ENCODE measurements around the gene MUCL3. TPM values are rescaled to one million over a fixed set of nuclear protein-coding genes. Genes with fewer than 3 reads are reported as not detected.

MUCL3 gene
- total and polyA plus RNA-seq, 8 donors: 0.87 to 346 (median 76.8) TPM

DNA sequence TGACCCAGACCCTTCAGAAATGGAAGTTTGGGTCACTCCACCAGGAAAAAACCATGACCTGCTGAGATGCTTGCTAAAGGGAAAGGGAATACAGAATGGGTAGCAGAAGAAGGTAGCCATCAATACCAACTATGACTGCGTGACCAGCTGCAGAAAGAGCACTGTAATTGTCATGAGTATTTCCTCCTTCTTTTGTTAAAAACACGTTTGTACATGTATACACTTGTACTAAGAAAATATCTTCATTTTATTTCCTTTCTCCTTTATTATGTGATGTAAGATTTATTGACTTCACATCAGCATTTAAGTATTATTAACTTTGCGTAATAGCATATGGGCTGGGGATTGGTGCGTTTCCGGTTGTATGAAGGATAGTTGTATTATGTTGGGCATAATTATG is 30.2 kb downstream of the MUCL3 start:
- DNase-seq: no peak
- intact Hi-C loops (cut with DNase I; ENCODE audit: low total_unique reads): no loop called here
- no peaks in the 10 kb centered on the region for H3K4me1 ChIP-seq
- 80 to 87% (median 86%) methylated on average over 5 of the region's 5 CpGs for WGBS, 5 donors
- H3K27ac ChIP-seq: no peak overlapping the region
- no peaks in the 10 kb centered on the region for H3K36me3 ChIP-seq
- no peak for TF ChIP-seq POLR2A (IDR thresholded peaks at IDR 0.05)
- TF ChIP-seq EP300 (IDR thresholded peaks at IDR 0.05): no peak
- TF ChIP-seq, protein P1, sequence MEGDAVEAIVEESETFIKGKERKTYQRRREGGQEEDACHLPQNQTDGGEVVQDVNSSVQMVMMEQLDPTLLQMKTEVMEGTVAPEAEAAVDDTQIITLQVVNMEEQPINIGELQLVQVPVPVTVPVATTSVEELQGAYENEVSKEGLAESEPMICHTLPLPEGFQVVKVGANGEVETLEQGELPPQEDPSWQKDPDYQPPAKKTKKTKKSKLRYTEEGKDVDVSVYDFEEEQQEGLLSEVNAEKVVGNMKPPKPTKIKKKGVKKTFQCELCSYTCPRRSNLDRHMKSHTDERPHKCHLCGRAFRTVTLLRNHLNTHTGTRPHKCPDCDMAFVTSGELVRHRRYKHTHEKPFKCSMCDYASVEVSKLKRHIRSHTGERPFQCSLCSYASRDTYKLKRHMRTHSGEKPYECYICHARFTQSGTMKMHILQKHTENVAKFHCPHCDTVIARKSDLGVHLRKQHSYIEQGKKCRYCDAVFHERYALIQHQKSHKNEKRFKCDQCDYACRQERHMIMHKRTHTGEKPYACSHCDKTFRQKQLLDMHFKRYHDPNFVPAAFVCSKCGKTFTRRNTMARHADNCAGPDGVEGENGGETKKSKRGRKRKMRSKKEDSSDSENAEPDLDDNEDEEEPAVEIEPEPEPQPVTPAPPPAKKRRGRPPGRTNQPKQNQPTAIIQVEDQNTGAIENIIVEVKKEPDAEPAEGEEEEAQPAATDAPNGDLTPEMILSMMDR (IDR thresholded peaks at IDR 0.05): no peak
- TF ChIP-seq POLR2AphosphoS5 (IDR thresholded peaks at IDR 0.05): no peak
- no peaks in the 10 kb centered on the region for H3K9me3 ChIP-seq
- no peak overlapping the region for H3K4me3 ChIP-seq
- H3K27me3 ChIP-seq: peaks cover 0 to 10% (median 0%) of the 10 kb centered on the region in 3 donors

DNA sequence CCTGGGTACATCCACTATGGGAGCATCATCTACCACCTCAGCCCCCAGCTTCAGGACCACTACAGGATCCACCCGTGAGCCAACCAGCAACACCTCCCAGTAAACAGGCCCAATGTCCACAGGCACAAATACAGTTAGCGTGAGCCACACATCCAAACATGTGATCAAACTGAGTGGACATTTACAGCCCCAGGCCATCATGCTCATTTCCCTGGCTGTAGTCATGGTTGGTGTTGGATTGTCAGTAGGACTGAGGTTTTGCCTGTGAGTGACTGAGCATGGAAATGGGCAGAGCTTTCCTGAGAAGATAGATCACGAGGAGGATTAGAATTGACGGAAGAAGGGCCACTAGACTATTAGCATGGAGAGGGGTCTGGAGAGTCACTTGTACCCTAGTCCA is 32.0 kb downstream of the MUCL3 start:
- peaks cover 0 to 10% (median 0%) of the 10 kb centered on the region in 3 donors for H3K27me3 ChIP-seq
- H3K27ac ChIP-seq: no peak overlapping the region
- intact Hi-C loops (cut with DNase I; ENCODE audit: low total_unique reads): no loop called here
- H3K9me3 ChIP-seq: no peaks in the 10 kb centered on the region
- no peaks in the 10 kb centered on the region for H3K36me3 ChIP-seq
- no peak overlapping the region for H3K4me3 ChIP-seq
- TF ChIP-seq EP300 (IDR thresholded peaks at IDR 0.05): no peak
- no peak for TF ChIP-seq POLR2A (IDR thresholded peaks at IDR 0.05)
- TF ChIP-seq POLR2AphosphoS5 (IDR thresholded peaks at IDR 0.05): no peak
- TF ChIP-seq, protein P1 (IDR thresholded peaks at IDR 0.05): no peak
- WGBS, 5 donors: 85 to 99% (median 96%) methylated on average over 4 of the region's 4 CpGs
- DNase-seq: no peak
- no peaks in the 10 kb centered on the region for H3K4me1 ChIP-seq

DNA sequence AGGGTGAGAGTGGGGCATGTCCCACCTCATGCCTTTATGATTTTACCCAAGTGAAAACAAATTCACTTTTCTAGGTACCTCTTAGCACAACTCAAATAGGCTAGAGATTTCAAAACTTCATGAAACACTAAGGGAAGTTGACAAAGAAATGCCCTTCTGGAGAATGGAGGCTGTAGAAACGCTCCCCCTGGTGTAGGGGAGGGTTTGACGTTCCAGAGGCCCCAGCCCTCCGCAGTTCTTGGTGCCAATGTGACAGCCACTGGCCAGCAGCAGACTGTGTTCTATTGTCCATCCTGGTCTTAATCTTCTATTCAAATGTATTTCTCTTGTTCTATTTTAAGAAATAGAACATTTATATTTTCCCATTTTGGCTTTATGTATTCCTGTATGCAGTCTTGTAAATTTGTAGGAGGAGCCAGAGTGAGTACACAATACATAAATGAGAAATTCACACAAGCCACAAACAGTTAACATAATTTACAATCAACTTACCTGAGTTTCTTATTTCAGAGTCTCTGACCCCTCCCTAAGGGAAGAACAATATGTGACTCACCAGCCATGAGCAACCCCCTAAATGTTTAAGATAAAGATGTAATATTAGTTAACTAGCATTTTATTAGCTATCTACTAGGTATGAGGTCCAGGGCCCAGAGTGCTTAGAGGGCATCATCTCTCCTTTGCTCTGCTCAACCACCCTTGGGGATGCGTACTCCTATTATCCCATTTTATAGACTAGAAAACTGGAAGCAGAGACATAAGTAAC is 33.9 kb downstream of the MUCL3 start:
- DNase-seq: no peak
- Histone ChIP-seq H3K27me3 (peaks cover 0 to 10% (median 0%) of the 10 kb centered on the region in 3 donors), H3K9me3 (no peaks in the 10 kb centered on the region), H3K36me3 (no peaks in the 10 kb centered on the region), H3K4me3 (no peak overlapping the region), H3K4me1 (peaks cover 0 to 9% (median 2%) of the 10 kb centered on the region in 4 donors), H3K27ac (no peak overlapping the region)
- WGBS, 5 donors: 53 to 90% (median 83%) methylated on average over 4 of the region's 4 CpGs
- TF ChIP-seq POLR2AphosphoS5 (IDR thresholded peaks at IDR 0.05) (no peak), POLR2A (IDR thresholded peaks at IDR 0.05) (no peak), EP300 (IDR thresholded peaks at IDR 0.05) (no peak)
- TF ChIP-seq, protein P1 (IDR thresholded peaks at IDR 0.05): no peak
- intact Hi-C loops (cut with DNase I; ENCODE audit: low total_unique reads): no loop called here

DNA sequence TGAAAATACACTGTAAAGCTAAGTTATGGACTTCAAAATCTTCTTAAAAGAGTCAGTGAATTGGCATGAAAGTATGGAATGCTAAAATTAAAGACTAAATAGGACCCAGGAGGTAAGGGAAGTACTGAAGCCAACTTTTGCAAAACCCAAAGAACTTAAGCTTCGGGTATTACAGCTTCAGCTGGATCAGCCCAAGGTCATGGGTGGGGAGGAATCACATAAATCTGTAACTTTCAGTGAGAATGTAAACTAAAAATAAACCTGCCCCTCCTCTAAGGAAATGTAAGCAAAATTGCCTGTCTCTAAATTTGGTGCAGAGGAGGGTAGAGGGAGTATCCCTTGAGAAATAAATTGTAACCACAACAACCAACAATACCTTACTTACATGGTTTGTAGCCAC is 38.4 kb downstream of the MUCL3 start:
- no peaks in the 10 kb centered on the region for H3K9me3 ChIP-seq
- H3K36me3 ChIP-seq: no peaks in the 10 kb centered on the region
- 46 to 75% (median 50%) methylated on average over 1 of the region's 1 CpG for WGBS, 5 donors
- no peaks in the 10 kb centered on the region for H3K27me3 ChIP-seq
- no peak overlapping the region for H3K27ac ChIP-seq
- peak in 1 of 2 donors; percentile 32 for DNase-seq
- TF ChIP-seq POLR2AphosphoS5 (IDR thresholded peaks at IDR 0.05) (no peak), EP300 (IDR thresholded peaks at IDR 0.05) (no peak), POLR2A (IDR thresholded peaks at IDR 0.05) (no peak)
- TF ChIP-seq, protein P1 (IDR thresholded peaks at IDR 0.05): no peak
- peaks cover 0 to 24% (median 18%) of the 10 kb centered on the region in 4 donors for H3K4me1 ChIP-seq
- intact Hi-C loops (cut with DNase I; ENCODE audit: low total_unique reads): no loop called here
- no peak overlapping the region for H3K4me3 ChIP-seq
